B cell (primary cell): ENCODE results near the gene CDK19. TPM values are rescaled to one million over a fixed set of nuclear protein-coding genes. Genes with fewer than 3 reads are reported as not detected.
A peak's percentile ranks its signal among the peaks of the same experiment; 100 is the strongest.

Experiments
- ATAC-seq: fragments of 200-7000 bp; cut with Tn5 transposase; one replicate; pipeline ENCODE4 v1.10.0; 2021; ENCODE audit warnings: low read depth, mild to moderate bottlenecking, moderate number of reproducible peaks, moderate library complexity
- CTCF ChIA-PET: fragments of 350-600 bp; sonication (Branson Sonifier 250); formaldehyde crosslinking; loops from one replicate; lab custom pipeline; 2021; ENCODE audit warnings: antibody characterized with exemption, inconsistent platforms; lab: Charles Lee
- POLR2A ChIA-PET: fragments of 350-600 bp; sonication (Branson Sonifier 250); formaldehyde crosslinking; loops from one replicate; lab custom pipeline; 2021; ENCODE audit warnings: antibody characterized with exemption; lab: Charles Lee
- DNase-seq: peaks from one replicate; pipeline ENCODE4 v3.0.0; 2013
- H2AFZ ChIP-seq: 2 replicates; pipeline ENCODE4 v1.6.1; 2012; ENCODE audit warnings: mild to moderate bottlenecking, low read depth, low read length; ENCODE audit not compliant: insufficient read depth, poor library complexity, severe bottlenecking
- H3K27ac ChIP-seq, 2 donors: 1 replicate in 1 of 2; 2 replicates in 1 of 2; pipeline ENCODE4 v1.5.1; 2012 to 2013; ENCODE audit warnings: low read length in 2 of 2, mild to moderate bottlenecking in 2 of 2, moderate library complexity in 1 of 2
- H3K27me3 ChIP-seq, 4 experiments: fragments of 200-600 bp in 1 of 4; sonication (generic) in 1 of 4; replicated peaks in 1 of 4; 1 replicate in 2 of 4; 2 replicates in 2 of 4; pipeline versions ENCODE4 v1.6.1 to v1.7.0; 2013 to 2016; ENCODE audit warnings: low read length in 3 of 4, mild to moderate bottlenecking in 2 of 4, mixed read lengths in 1 of 4, moderate library complexity in 1 of 4; ENCODE audit not compliant: insufficient read depth in 4 of 4, control insufficient read depth in 3 of 4; ENCODE audit errors: control extremely low read depth in 1 of 4
- H3K36me3 ChIP-seq, 2 experiments: replicated peaks in 1 of 2; 1 replicate in 1 of 2; 2 replicates in 1 of 2; pipeline versions ENCODE4 v1.6.1 to v1.7.1; 2013; ENCODE audit warnings: low read length in 1 of 2; ENCODE audit not compliant: insufficient read depth in 2 of 2, control insufficient read depth in 1 of 2; ENCODE audit errors: control extremely low read depth in 1 of 2, extremely low read depth in 1 of 2
- H3K4me1 ChIP-seq, 2 donors: fragments of 200-600 bp in 1 of 2; sonication (generic) in 1 of 2; 1 replicate in 1 of 2; 2 replicates in 1 of 2; pipeline versions ENCODE4 v1.5.1 to v1.6.1; 2013 to 2017; ENCODE audit warnings: low read length in 2 of 2; ENCODE audit not compliant: control insufficient read depth in 2 of 2, insufficient read depth in 2 of 2
- H3K4me2 ChIP-seq: replicated peaks from 2 replicates; pipeline ENCODE3; 2012; ENCODE audit warnings: mild to moderate bottlenecking, low read depth, low read length; ENCODE audit not compliant: poor library complexity, severe bottlenecking
- H3K4me3 ChIP-seq, 5 experiments: fragments of 200-600 bp in 1 of 5; sonication (generic) in 1 of 5; 1 replicate in 3 of 5; 2 replicates in 2 of 5; pipeline versions ENCODE4 v1.5.1 to v1.7.0; 2011 to 2016; ENCODE audit warnings: low read length in 4 of 5, mild to moderate bottlenecking in 4 of 5, low read depth in 2 of 5, control low read depth in 1 of 5, moderate library complexity in 1 of 5; ENCODE audit not compliant: insufficient read depth in 1 of 5; ENCODE audit errors: control extremely low read depth in 1 of 5, extremely low read depth in 1 of 5
- H3K79me2 ChIP-seq: fragments of 200-600 bp; sonication (generic); one replicate; pipeline ENCODE4 v1.6.0; 2016; ENCODE audit warnings: low read length; ENCODE audit not compliant: control insufficient read depth, insufficient read depth
- H3K9ac ChIP-seq: fragments of 200-600 bp; sonication (generic); 2 replicates; pipeline ENCODE4 v1.6.1; 2017; ENCODE audit warnings: mild to moderate bottlenecking, low read length, moderate library complexity
- H3K9me3 ChIP-seq, 3 donors: one replicate each; pipeline versions ENCODE4 v1.6.1 to v1.7.1; 2013; ENCODE audit warnings: low read length in 2 of 3; ENCODE audit not compliant: control insufficient read depth in 2 of 3, insufficient read depth in 1 of 3; ENCODE audit errors: control extremely low read depth in 1 of 3
- H4K20me1 ChIP-seq: 2 replicates; pipeline ENCODE4 v1.6.0; 2012; ENCODE audit warnings: mild to moderate bottlenecking, low read length; ENCODE audit not compliant: insufficient read depth, control insufficient read depth, poor library complexity, severe bottlenecking
- H3K27ac Mint-ChIP-seq: one replicate; pipeline ENCODE4 v1.8.0; 2021; ENCODE audit warnings: mixed read lengths
- H3K27me3 Mint-ChIP-seq: one replicate; pipeline ENCODE4 v1.8.0; 2021; ENCODE audit warnings: mixed read lengths
- H3K4me1 Mint-ChIP-seq: one replicate; pipeline ENCODE4 v1.8.0; 2021; ENCODE audit warnings: mixed read lengths
- H3K4me3 Mint-ChIP-seq: one replicate; pipeline ENCODE4 v1.8.0; 2021; ENCODE audit warnings: mixed read lengths
- H3K9me3 Mint-ChIP-seq: one replicate; pipeline ENCODE4 v1.8.0; 2022; ENCODE audit warnings: mixed read lengths; ENCODE audit not compliant: insufficient read depth
- CTCF ChIP-seq: fragments of 200-600 bp; IDR thresholded peaks from one replicate; pipeline ENCODE4 v1.8.0; 2022; ENCODE audit warnings: antibody characterized with exemption, mild to moderate bottlenecking
- EZH2 ChIP-seq: IDR thresholded peaks from 2 replicates; pipeline ENCODE4 v1.6.1; 2012; ENCODE audit warnings: borderline replicate concordance, low read depth, mild to moderate bottlenecking, moderate library complexity, low read length; ENCODE audit not compliant: insufficient read depth, poor library complexity, severe bottlenecking
- WGBS: methylation state at CpG from one replicate; pipeline ENCODE4 v1.1.5; 2013; ENCODE audit warnings: missing lambda C conversion rate; ENCODE audit not compliant: insufficient coverage; 5-methylcytosine and 5-hydroxymethylcytosine counted together
- intact Hi-C: fragments of 100-400 bp; cut with micrococcal nuclease; formaldehyde crosslinking; loops from one replicate; pipeline ENCODE4 v1.10.0; 2022
- polyA plus RNA-seq: library from polyadenylated mRNA; depleted of rRNA; stranded (reverse); fragments of >200 nt; gene quantifications from 2 replicates; pipeline ENCODE4 v1.2.3, GENCODE V29; 2012
- total RNA-seq, 2 donors: library from RNA; stranded (reverse); fragments of 120-200 nt in 1 of 2; gene quantifications; 1 replicate in 1 of 2; 2 replicates in 1 of 2; pipeline versions ENCODE4 v1.2.3 to v1.2.4, GENCODE V29; 2013 to 2022

The CDK19 gene
- total and polyA plus RNA-seq, 2 donors (not counting 1 experiment from before 2014, with no cell fraction given) = 8.7 to 44.8 TPM

- POLR2A ChIA-PET = interaction anchor here (0.6 kb wide), 1 partner anchor 161 kb away, joined by 4 read pairs; no protein-coding TSS in a partner anchor
- TF ChIP-seq EZH2 (no peak), CTCF (no peak)
- intact Hi-C loops = no loop called here
- ATAC-seq (peak; percentile 68), DNase-seq (peak; percentile 58)
- Histone ChIP-seq H3K9ac (peak overlapping the region; percentile 24), H3K4me2 (peak overlapping the region; percentile 37), H3K27me3 (no peaks in the 10 kb centered on the region), H2AFZ (peak overlapping the region; percentile 10), H3K27ac (peak overlapping the region; percentile 51 to 66), H3K4me3 (no peak overlapping the region), H3K79me2 (peaks cover 6% of the 10 kb centered on the region), H3K4me1 (peaks cover 17 to 21% of the 10 kb centered on the region in 2 donors), H4K20me1 (no peaks in the 10 kb centered on the region), H3K9me3 (peaks cover 0 to 12% (median 9%) of the 10 kb centered on the region in 3 donors), H3K36me3 (peaks cover 2 to 14% of the 10 kb centered on the region in 2 experiments)
- Mint-ChIP-seq H3K9me3 (no peaks in the 10 kb centered on the region), H3K27me3 (no peaks in the 10 kb centered on the region), H3K4me1 (peaks cover 18% of the 10 kb centered on the region), H3K4me3 (peak overlapping the region; percentile 5), H3K27ac (peak overlapping the region; percentile 66)
- WGBS = 0% methylated on average over 1 of the region's 1 CpG
- CTCF ChIA-PET = interaction anchor here (1.0 to 3.1 kb wide), 2 partner anchors 18 to 214 kb away, joined by 3 to 18 read pairs; no protein-coding TSS in a partner anchor
These were observed 150.3 kb downstream of the CDK19 start for GRCh38 chr6:110664933-110665332.

GRCh38 chr6:110662490-110663211 is 152.6 kb downstream of the CDK19 start:
- H3K9me3 Mint-ChIP-seq = no peaks in the 10 kb centered on the region
- ChIA-PET POLR2A (no interaction called here), CTCF (interaction anchor here (0.5 to 1.3 kb wide), 2 partner anchors 19 to 146 kb away, joined by 3 read pairs; no protein-coding TSS in a partner anchor)
- H3K27ac ChIP-seq = no peak overlapping the region
- no peaks in the 10 kb centered on the region for H3K27me3 ChIP-seq
- H3K4me1 Mint-ChIP-seq = peaks cover 18% of the 10 kb centered on the region
- no peak overlapping the region for H3K9ac ChIP-seq
- no peak overlapping the region for H3K27ac Mint-ChIP-seq
- WGBS = no CpG with 5 or more reads among the region's 1 CpG
- H3K4me3 Mint-ChIP-seq = no peak overlapping the region
- H3K4me3 ChIP-seq = no peak overlapping the region
- ATAC-seq (no peak), DNase-seq (no peak)
- peaks cover 17 to 21% of the 10 kb centered on the region in 2 donors for H3K4me1 ChIP-seq
- no peak overlapping the region for H3K4me2 ChIP-seq
- peaks cover 0 to 12% (median 9%) of the 10 kb centered on the region in 3 donors for H3K9me3 ChIP-seq
- H2AFZ ChIP-seq = no peak overlapping the region
- H3K79me2 ChIP-seq = peaks cover 7% of the 10 kb centered on the region
- intact Hi-C loops = no loop called here
- no peaks in the 10 kb centered on the region for H3K27me3 Mint-ChIP-seq
- TF ChIP-seq CTCF = no peak
- TF ChIP-seq EZH2 = no peak
- H3K36me3 ChIP-seq = peaks cover 8 to 18% of the 10 kb centered on the region in 2 experiments
- no peaks in the 10 kb centered on the region for H4K20me1 ChIP-seq
